ENCODE results near the gene CAB39.
A peak's percentile ranks its signal among the peaks of the same experiment; 100 is the strongest.

CAB39 gene

DNA sequence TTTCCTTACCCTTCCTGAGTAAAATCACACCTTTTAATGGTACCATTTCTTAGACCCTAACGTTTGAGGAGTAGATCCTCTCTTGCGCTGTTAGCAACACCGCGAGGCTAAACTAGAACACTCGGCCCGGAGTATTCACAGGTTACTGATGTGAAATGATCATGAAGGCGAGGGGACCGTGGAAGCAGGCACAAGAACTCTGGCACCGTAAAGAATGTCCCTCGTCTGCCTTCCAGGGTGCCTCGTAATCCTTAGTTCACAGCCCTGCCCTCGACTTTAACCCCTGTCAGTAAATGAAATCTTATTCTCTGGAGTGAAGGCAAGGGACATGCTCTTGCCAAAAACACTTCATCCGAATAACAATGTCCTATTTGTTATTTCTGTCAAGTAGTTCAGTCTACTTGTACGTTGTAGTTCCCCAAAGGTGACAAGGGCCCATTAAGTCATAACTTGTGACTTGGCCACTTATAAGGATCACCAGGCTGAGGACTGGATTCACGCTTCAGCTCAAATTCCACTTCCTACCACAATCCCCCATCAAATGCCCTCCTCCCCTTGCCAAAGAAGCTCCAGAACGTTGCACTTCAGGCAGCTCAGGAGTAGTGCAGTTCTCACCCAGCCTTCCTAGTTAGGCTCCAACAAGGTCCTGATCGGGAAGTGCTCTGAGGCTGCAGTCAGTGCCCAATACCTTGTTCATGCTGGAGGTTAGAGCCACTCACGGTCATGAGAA, 108.8 kb downstream of the CAB39 start:
- DNase-seq (ENCODE audit: low read depth): no peak

DNA sequence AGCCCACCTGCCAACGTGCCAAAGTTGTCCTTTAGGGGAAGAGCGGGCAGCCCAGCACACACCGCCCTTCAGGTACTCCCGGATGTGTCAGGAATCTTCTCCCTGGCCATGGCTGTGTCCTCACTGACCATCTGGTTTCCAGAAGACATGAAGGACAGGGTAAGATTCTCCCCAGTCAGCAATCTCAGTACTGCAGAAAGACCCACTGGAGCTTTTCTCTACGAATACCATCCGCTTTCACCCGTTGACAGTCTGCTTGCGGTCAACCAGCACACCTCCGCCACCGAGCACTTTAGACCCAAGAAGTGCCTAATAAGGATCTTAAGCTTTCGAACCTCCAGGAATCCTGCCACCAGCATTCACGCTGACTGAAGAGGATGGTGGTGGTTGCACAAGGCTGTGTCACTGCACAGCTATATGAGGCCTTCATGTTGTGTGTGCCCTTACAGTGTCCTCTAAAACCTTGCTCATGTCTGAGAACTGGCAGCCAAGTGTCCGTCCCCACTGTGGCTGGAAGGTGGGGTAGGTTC, 109.4 kb downstream of the CAB39 start:
- DNase-seq (ENCODE audit: low read depth): no peak

DNA sequence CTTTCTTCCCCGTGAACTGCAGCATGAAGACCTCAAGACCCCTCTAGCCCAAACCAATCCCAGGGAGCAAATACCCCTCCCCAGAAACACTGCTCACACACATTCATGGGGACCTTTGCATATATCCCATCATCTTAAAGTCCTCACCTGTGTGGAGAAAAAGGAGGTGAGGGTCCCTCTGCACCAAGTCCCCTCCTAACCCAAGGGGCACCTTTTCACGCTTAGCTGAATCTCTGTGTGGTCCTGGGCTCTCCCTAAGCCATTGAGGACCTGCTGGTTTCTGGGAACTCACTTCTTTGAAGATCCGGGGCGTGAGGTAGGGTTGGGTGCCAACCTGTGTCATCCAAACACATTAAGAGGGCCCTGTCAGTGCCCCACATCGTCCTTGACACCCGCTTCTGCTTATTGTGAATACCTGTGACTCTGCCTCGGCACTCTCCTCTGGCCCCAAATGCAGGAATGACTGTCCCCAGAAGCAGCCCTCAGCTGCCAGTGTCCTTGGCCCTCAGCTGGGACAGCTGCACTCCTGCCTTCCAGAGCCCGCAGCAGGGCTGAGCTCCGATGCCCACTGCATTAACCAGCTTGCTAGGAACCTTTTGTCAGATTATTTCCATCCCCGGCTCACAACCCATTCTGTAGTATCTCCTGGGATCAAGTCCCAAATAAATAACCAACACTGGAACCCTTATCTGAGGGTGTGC, 110.8 kb downstream of the CAB39 start:
- DNase-seq (ENCODE audit: low read depth): no peak

DNA sequence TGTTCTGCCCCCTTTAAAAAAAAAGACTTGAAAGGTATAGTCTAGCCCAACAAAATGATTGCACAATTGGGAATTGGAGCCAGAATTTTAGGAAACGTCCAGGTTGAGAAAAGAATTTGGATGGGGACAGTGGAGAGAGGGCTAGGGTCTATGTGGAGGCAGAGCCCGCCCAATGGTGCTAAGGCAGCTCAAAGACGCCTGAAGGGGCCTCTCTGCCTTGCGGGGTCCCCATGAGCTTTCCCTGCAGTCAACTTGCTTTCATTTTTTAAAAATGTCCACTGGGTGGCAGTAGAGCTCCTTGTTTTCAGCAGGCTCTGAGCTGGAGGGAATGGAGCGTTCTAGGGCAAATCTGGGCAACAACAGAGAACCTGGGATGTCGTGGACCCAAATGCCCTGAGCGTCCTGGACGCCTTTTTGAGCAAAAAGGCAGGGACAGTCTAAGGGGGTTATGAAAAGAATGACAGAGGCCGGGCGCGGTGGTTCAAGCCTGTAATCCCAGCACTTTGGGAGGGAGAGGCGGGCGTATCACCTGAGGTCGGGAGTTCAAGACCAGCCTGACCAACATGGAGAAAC, 111.8 kb downstream of the CAB39 start:
- peak; percentile 13 for DNase-seq (ENCODE audit: low read depth)

DNA sequence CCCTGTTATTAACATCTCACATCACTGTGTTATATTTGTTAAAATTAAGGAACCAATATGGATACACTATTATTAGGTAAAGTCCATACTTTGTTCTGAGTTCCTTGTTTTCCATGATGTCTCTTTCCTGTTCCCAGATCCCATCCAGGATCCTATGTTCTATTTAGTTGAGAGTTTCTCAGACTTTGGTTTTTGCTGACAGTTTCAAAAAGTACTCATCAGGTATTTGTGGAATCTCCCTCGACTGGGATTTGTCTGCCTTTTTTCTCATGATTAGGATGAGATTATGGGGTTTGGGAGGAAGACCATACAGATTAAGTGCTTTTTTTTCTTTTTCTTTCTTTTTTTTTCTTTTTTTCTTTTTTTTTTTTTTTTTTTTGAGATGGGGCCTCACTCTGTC, 112.7 kb downstream of the CAB39 start:
- no peak for DNase-seq (ENCODE audit: low read depth)

DNA sequence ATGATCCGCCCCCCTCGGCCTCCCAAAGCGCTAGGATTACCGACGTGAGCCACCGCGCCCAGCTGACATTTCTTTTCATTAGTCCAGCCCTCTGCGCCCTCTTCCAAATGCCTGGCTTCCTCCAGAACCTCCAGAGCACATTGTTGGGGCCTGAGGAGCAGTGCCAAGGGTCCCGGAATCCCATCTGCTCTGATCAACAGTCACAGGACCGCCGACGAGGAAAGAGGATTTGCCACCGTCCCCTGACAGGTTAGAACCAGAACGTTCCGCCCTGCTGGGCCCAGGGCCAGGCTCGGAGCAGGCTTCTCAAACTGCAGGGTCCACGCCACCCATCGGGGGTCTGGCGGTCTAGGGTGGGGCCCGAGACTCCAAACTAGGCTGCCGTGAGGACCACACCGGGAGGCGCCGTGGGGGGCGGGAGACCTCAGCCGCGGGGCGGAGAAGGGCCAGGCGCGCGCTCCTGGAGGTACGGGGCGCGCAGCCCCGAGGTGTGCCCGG, 115.2 kb downstream of the CAB39 start:
- DNase-seq (ENCODE audit: low read depth): no peak

DNA sequence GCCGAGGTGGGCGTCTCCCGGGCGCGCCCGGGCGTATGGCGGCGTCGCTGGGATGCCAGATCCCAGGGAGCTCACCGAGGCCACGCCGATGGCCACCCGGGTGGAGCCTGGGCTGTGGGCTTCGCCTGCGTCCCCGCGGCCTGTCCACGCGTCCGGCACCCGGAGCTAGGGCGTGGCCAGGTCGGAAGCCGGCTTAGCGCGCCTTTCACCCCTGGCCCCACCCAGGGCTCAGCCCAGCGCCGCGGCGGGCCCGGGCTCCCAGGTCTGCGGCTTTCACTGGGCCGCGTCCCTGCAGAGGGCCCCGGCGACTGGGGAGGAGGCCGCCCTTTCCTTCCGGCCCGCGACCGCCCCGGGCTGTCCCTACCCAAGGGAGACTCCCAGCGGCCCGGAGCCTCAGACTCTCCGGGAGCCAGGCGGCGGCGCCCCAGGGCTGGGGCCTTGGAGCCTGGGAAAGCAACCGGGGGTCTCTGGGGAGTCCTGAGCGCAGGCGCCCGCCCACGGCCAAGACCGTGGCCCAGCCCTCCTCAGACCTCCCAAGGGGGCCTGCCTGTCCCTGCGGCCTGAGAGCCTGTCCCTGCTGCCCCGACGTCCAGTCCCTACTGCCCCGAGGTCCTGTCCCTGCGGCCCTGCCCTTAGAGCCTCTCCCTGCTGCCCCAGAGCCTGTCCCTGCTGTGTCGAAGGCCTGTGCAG, 115.8 kb downstream of the CAB39 start:
- DNase-seq (ENCODE audit: low read depth): no peak

DNA sequence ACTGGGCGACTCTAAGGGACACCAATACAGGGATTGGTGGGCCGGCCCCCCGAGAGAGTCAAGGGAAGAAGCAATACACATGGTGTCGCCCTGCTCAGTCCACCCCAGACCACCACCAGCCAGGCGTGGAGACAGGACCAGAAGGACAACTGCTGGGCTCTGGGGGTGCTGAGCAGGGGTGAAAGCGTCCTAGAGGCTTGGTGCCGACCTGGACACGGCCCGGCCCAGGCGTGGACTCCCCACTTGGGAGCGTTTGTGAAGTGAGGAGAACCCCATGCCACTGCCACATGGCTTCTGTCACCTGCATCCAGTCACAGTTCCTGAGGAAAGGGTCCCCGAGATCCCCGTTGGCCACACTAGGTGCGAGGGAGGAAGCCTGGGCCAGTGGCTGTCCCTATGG, 116.7 kb downstream of the CAB39 start:
- DNase-seq (ENCODE audit: low read depth): no peak

DNA sequence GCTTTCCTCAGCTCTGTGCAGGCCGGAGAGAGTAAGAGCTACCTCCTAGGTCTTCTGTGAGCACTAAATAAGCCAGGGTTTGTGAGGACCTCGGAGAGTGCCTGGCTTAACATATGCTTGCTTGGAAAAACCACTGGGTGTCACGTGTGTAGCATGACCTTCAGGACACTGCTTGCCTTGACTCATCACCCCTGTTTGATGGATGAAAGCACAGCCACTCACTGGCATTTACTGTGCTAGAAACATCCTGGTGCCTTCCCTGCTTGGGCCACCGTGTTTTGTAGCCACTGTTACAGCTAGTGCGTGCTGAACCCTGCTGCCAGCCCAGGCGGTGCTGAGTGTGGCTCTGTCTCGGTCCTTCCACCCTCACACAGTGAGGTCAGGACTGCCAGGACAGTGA, 117.3 kb downstream of the CAB39 start:
- no peak for DNase-seq (ENCODE audit: low read depth)

DNA sequence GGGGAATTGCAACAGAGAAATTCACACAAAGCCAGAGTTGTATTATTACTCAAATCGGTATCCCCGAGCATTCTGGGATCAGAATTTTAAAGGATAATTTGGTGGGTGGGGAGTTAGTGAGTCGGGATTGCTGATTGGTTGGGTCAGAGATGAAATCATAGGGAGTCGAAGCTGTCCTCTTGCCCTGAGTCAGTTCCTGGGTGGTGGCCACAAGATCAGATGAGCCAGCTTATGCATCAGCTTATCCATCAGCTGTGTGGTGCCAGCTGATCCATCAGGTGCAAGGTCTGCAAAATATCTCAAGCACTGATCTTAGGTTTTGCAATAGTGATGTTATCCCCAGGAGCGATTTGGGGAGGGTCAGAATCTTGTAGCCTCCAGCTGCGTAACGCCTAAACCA, 117.8 kb downstream of the CAB39 start:
- no peak for DNase-seq (ENCODE audit: low read depth)

DNA sequence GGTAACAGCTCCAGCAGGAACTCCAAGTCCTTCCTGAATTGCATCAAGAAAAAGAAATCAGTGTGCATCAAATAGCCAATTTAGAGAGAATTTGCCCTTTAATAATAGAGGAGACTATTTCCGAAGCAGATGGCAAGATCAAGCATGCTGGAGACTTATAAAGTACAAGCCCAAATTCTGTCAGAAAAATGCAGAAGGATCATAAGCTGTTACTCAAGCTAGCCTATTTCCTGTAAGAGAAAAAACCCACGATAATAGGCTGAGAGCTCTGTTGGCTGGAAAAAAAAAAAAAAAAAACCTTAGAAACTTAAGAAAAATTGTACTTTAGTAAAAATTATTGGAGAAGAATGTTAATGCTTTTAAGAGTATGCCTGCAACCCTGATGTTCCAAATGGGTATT, 127.7 kb downstream of the CAB39 start:
- no peak for DNase-seq (ENCODE audit: low read depth)

DNA sequence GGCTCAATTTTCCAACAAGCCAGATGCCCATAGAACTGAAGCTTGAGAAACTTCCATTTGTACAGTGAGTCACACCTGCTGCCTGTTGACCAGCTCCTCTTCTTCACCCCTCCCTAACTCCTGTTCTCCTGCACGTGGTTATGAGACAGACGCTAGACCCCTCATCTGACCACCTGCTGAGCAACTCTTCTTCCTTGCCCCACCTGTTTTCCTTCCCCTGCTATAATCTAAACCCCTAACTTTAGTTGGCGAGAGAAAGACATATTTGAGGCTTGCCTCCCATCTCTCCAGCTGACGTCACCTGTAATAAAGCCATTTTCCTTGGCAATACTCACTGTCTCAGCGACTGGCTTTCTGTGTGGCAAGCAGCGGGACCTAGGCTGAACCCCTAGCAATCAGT, 129.8 kb downstream of the CAB39 start:
- no peak for DNase-seq (ENCODE audit: low read depth)

DNA sequence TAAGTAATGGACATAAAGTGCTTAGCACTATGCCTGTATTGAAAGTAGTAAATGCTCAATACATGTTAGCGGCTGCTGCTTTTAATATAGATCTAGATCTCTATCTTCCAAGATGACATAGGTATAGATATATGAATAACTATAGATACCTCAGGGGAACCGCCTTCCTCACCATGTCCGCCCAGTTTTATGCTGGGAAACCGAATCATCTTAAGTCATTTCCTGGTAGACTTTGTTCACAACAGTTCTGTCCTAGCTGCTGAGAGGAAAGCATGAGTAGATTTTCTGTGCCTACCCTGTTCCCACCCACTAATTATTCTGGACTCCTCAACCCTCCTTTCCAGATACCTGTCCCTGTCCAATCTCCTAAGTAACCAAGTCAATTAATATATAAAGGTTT, 130.5 kb downstream of the CAB39 start:
- no peak for DNase-seq (ENCODE audit: low read depth)

DNA sequence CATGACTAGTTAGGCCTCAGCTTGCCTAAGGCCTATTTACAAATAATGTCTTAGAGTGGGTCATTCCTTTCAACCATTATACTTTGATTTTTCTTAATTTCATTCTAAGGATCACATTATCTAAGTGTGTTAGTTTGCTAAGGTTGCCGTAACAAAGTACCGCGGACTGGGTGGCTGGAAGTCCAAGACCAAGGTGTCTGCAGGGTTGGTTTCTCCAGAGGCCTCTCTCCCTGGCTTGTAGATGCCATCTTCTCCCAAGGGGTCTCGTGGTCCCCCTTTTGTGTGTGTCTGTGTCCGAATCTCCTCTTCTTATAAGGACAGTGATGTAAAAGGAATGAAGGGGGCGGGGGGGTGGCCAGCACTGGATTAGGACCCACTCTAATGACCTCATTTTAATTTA, 133.7 kb downstream of the CAB39 start:
- no peak for DNase-seq (ENCODE audit: low read depth)

DNA sequence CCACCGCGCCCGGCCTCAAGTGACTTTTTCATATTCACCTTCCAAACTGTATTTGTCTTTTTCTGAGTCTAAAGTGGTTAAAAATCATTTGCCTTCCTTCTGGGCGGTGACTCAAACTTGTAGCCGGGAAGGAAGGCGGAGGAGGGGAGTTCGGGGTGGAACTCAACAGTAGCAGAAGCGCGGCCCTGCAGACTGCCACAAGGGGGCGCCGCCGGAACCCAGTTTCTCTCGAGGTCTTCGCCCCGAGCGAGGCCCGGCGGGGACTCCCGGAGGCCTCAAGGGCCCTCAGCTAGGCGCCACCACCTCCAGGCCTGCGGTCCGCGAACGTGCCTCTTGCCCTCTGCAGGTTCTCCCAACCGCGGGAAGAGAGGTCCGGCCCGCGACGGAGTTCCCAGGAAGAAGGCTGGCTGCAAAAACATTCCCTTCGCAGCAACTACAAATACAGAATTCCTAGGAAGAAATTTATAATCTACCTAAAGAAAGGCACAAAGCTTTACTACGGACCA, 135.3 kb downstream of the CAB39 start:
- peak; percentile 89 for DNase-seq (ENCODE audit: low read depth)

DNA sequence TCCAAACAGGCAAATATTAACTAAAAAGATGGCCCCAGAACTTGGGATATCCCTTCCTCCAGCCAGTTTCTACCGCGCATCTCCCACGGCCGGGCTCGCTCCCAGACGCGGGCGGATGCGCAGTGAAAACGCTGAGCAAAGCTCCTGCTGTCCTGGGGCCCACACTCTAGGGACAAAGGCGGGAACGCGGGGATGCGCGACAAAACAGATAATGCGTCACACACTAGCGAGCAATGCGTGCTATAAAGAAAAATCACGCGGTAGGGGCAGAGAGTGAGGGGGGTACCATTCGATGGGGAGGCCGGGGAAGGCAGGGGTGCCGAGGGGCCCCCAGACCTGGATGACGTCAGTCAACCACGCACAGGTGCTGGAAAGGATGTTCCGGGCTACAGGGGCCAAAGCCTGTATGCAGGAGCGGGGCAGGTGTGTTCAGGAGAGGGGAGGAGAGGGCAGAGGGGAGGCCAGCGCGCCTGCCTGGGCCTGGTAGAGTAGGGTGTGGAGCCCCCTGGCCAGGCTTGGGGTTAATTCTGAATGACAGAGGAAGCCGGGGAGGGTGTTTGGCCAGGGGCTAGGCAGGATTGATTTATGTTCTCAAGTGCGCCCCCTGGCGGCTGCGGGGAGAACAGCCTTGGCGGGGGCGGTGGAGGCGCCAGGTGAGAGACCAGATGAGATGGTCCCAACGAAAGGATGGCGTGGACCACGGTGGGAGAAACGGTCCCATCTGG, 137.2 kb downstream of the CAB39 start:
- peak; percentile 73 for DNase-seq (ENCODE audit: low read depth)

DNA sequence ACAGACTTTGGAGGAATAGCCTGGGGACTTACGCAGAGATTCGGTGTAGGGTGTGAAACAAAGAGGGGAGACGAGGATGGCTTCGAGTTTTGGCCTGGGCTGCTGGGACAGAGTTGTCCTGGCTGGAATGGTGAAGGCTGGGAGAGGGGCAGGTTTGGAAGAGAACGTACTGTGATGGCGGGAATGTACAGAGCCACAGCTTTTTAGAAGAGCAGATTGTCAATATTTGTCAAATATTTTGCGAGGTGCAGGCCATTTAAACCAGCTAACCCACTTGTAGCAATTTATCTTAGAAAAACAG, 137.7 kb downstream of the CAB39 start:
- no peak for DNase-seq (ENCODE audit: low read depth)

DNA sequence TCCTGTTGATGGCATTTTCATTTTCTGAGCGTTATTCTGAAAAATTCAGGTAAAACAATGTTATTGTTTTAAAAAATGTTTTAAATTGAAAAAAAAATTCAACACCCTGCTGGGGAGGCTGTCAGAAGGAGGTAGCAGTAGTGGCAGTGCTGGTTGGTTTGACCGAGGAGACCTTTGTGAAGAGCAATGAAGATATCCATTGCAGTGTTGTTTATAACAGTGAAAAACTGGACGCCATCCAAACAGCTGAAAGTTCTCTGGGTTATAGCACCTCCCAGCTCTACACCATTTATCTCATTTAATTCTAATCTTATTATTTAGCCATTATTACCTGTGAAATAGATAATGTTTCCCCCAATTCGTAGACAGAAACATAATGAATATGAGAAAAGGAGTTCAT, 139.5 kb downstream of the CAB39 start:
- DNase-seq (ENCODE audit: low read depth): no peak

DNA sequence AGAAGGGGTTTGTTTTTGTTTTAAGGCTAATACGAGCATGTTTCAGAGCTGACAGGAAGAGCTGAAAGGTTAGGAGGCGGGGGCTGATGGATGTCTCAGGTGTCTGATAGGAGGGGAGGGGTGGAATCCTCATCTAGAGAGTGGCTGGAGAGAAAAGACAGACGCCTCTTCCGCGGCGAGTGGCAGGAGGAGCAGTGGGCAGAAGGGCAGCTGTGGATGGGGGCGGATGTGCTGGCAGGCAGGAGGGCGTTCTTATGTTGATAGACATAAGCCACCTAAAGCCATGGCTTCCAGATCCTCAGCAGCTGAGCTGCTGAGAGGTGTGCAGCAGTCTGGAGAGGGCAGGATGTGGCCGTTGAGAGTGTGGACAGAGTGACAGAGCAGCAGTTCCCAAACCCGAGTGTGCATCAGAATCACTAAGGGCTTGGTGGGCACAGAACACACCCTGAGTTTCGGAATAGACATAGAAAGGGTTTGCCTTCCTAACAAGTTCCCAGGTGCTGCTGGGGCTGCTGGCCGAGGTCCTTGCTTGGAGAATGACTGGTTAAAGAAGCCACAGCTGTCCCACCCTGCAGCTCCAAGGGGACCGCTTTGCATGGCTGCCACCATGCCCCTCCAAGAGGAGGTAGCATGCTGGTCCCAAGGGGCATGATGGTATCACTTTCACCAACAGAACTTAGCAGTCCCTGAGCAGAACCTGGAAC, 149.1 kb downstream of the CAB39 start:
- no peak for DNase-seq (ENCODE audit: low read depth)

DNA sequence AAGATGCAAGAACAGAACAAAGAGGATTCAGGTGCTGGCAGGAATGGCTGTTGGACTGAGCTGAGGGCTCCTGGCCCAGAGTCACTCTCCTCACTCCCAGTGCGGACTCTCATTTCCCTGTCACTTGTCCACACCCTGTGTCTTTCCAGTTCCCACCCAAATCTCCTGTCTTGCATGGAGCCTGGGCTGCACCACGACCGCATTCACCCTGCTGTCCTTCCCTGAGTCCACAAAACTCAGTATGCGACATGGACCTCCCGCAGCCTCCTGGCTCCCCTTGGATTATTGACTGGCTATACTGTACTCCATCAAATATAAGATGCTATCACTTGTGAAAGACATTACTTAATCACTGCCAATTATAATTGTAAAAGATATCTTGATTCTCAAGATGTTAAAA, 149.7 kb downstream of the CAB39 start:
- DNase-seq (ENCODE audit: low read depth): no peak

DNA sequence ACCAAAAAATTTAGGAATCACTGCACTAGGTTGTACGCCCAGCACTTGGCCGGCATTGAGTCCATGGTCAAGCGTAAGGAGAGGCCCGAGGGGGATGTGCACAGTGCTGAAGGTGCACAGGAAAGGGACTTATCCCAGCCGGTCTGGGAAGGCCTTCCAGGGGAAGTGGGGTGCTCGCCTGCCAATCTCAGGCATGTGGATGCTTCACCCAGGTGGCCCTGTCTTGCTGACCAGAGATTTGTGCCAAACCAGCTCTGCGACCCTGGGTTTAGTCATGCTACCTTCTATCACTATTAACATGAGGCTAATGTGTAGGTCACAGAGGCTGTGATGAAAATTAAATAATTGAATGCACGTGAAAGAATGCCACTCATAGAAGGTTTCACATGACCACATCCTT, 150.4 kb downstream of the CAB39 start:
- no peak for DNase-seq (ENCODE audit: low read depth)
